IPS-11a (cell line): ENCODE measurements around the gene GOLGA5.

Source experiments
- H3K4me3 ChIP-seq: one replicate; pipeline ENCODE4 v1.5.1; 2013; ENCODE audit warnings: low read depth, low read length, control low read depth

The GOLGA5 gene

GRCh38 chr14:92874962-92875661 is 81.0 kb downstream of the GOLGA5 start:
- no peak overlapping the region for H3K4me3 ChIP-seq

DNA sequence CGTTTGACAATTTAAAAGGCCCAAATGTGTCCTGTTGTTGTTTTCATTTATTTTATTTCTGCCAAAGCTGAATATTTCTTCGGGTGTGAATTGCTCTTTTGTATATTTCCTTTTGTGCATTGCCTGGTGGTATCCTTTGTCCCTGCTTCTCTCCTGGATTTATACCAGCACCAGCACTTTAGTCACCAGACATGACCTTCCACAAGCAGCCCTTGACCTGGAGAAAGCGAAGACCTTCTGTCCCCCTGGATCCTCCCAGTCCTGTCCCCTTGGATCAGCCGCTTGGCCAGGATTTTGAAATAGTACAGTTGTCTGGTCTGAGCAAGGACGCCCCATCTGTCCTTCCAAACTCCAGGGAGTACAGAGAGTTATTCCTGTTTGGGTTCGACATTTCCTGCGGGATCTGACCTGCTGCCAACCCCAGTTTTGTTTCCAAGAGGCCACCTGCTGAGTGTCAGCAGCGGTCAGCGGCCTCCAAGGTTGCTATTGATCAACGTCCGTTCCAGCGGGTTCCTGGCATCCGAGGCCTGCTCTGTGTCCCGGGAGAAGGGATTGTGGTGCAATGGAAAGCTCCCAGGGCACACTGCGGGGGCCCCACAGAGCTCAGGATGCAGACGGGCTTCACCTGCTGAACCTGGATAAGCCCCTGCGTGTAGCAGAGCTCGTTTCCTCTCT is 83.8 kb downstream of the GOLGA5 start:
- H3K4me3 ChIP-seq = no peak overlapping the region

GRCh38 chr14:92880351-92880750 is 86.2 kb downstream of the GOLGA5 start:
- H3K4me3 ChIP-seq = no peak overlapping the region

- H3K4me3 ChIP-seq = no peak overlapping the region
Observed at GRCh38 chr14:92880851-92881250, 86.7 kb downstream of the GOLGA5 start.

- no peak overlapping the region for H3K4me3 ChIP-seq
Observed at GRCh38 chr14:92883066-92883465, 89.0 kb downstream of the GOLGA5 start.

DNA sequence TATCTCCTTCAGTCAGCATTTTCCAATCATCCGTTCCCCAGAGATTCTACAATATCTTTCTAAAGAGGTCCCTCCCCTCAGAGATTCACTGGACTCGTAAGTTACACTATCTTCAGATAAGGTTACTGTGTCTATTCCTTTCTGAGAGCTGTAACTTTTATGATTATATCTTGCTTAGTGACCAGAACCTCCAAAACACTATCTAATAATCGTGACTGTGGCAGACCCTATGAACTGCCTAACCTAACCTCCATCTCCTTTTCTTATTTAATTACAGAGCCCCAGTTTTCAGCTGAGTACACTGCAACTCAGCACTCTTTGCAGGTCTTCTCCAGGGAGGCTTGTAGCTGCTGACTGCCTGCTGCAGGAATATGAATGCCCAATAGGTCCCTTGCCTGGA is 90.3 kb downstream of the GOLGA5 start:
- no peak overlapping the region for H3K4me3 ChIP-seq

- H3K4me3 ChIP-seq = no peak overlapping the region
Observed at GRCh38 chr14:92885279-92886061, 91.4 kb downstream of the GOLGA5 start.

DNA sequence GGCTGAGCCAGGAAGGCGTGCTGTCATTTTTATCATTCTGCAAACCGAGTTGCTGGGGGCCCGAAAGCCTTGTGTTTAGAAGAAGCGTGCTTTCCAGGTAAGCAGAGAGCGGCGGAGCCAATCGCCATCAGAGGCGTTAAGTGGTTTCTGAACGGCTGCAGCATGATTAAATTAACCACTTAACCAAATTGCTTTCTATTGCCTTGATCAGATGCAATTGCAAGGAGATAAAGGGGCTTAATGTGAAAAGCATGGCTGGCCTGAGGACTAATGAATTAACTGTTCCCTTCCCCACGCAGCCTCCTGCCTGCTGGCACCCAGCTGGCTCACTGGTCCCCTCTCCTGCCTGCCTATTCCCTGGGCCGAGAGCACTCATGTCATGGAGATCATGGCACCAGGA is 92.2 kb downstream of the GOLGA5 start:
- no peak overlapping the region for H3K4me3 ChIP-seq

- H3K4me3 ChIP-seq = no peak overlapping the region
Observed at GRCh38 chr14:92887157-92887556, 93.1 kb downstream of the GOLGA5 start.

DNA sequence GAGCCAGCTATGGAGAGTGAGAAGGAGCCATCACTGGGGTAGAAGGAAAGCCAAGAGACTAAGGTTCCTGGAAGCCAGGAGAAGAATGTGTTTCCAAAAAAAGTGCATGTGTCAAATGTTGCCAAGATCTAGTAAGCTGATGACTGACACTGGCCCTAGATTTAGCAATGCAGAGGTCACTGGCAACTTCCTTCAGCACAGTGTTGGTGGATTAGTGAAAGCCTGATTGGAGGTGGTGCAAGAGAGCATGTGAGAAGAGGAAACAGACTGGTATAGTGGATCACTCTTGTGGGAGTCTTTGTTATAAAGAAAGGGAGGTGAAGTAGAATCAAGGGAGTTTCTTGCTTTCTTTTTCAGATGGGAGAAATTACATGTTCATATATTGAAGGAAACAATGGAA is 94.8 kb downstream of the GOLGA5 start:
- H3K4me3 ChIP-seq = no peak overlapping the region
